Muscle layer of colon (tissue), 2 donors: ENCODE results near the gene SLC6A17.

Experiments
- H3K27ac ChIP-seq: one replicate; pipeline ENCODE4 v1.7.0; 2013; ENCODE audit warnings: low read depth, mild to moderate bottlenecking, low read length, moderate library complexity
- H3K27me3 ChIP-seq, 2 donors: one replicate each; pipeline ENCODE4 v1.7.0; 2013; ENCODE audit warnings: low read length in 2 of 2, mild to moderate bottlenecking in 2 of 2; ENCODE audit not compliant: insufficient read depth in 2 of 2, control insufficient read depth in 1 of 2
- H3K36me3 ChIP-seq: one replicate; pipeline ENCODE4 v1.7.0; 2013; ENCODE audit warnings: mild to moderate bottlenecking, low read length; ENCODE audit not compliant: insufficient read depth
- H3K4me1 ChIP-seq: one replicate; pipeline ENCODE4 v1.7.0; 2013; ENCODE audit warnings: mild to moderate bottlenecking, low read length; ENCODE audit not compliant: insufficient read depth
- H3K4me3 ChIP-seq, 2 donors: one replicate each; pipeline ENCODE4 v1.7.0; 2013; ENCODE audit warnings: low read length in 2 of 2, low read depth in 1 of 2, mild to moderate bottlenecking in 1 of 2, moderate library complexity in 1 of 2
- H3K9ac ChIP-seq: one replicate; pipeline ENCODE4 v1.7.0; 2013; ENCODE audit warnings: low read length
- H3K9me3 ChIP-seq: one replicate; pipeline ENCODE4 v1.7.0; 2013; ENCODE audit warnings: mild to moderate bottlenecking, low read length
- donor health status: abdominal sarcoma.
- donor health status: Adenocarcinoma of cecum.

Gene SLC6A17

GRCh38 chr1:110176299-110176956, 26.1 kb downstream of the SLC6A17 start:
- no peak overlapping the region for H3K27ac ChIP-seq
- H3K4me3 ChIP-seq, result no peak overlapping the region
- no peaks in the 10 kb centered on the region for H3K36me3 ChIP-seq
- no peaks in the 10 kb centered on the region for H3K27me3 ChIP-seq
- H3K9ac ChIP-seq, result no peak overlapping the region
- no peaks in the 10 kb centered on the region for H3K9me3 ChIP-seq
- no peaks in the 10 kb centered on the region for H3K4me1 ChIP-seq

- Histone ChIP-seq H3K4me3 (no peak overlapping the region), H3K4me1 (no peaks in the 10 kb centered on the region), H3K9me3 (no peaks in the 10 kb centered on the region), H3K36me3 (no peaks in the 10 kb centered on the region), H3K9ac (no peak overlapping the region), H3K27me3 (no peaks in the 10 kb centered on the region), H3K27ac (no peak overlapping the region)
These were observed 27.5 kb downstream of the SLC6A17 start for GRCh38 chr1:110177775-110178174.

- no peaks in the 10 kb centered on the region for H3K36me3 ChIP-seq
- no peak overlapping the region for H3K27ac ChIP-seq
- H3K4me3 ChIP-seq, result no peak overlapping the region
- H3K4me1 ChIP-seq, result peaks cover 17% of the 10 kb centered on the region
- no peaks in the 10 kb centered on the region for H3K9me3 ChIP-seq
- no peak overlapping the region for H3K9ac ChIP-seq
- H3K27me3 ChIP-seq, result no peaks in the 10 kb centered on the region
These were observed 33.4 kb downstream of the SLC6A17 start for GRCh38 chr1:110183642-110184167.

DNA sequence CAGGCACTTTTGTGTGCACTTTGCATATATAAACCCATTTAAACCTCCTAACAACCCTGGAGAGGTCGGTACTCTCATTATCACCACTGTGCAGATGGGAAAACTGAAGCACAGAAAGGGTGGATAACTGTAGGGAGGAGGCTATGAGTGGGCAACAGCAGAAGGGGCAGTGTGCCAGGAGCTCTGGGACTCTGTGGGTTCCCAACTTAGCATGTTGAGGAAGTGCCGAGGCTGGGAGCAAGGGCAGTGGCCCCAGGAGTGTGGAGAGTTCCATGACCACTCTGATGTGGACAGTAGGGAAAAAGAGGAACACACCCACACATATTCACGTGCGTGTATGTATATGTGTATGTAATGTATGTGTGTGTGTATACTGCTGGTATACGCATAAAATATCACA, 34.2 kb downstream of the SLC6A17 start:
- no peaks in the 10 kb centered on the region for H3K9me3 ChIP-seq

GRCh38 chr1:110185181-110185580, 34.9 kb downstream of the SLC6A17 start:
- H3K27ac ChIP-seq, result no peak overlapping the region
- no peaks in the 10 kb centered on the region for H3K9me3 ChIP-seq
- no peak overlapping the region for H3K9ac ChIP-seq
- H3K4me3 ChIP-seq, result no peak overlapping the region
- no peaks in the 10 kb centered on the region for H3K27me3 ChIP-seq
- peaks cover 29% of the 10 kb centered on the region for H3K4me1 ChIP-seq
- no peaks in the 10 kb centered on the region for H3K36me3 ChIP-seq

More for the DNA sequence above, 34.2 kb downstream of the SLC6A17 start:
- Histone ChIP-seq H3K4me3 (no peak overlapping the region), H3K4me1 (peaks cover 25% of the 10 kb centered on the region), H3K27ac (no peak overlapping the region), H3K27me3 (no peaks in the 10 kb centered on the region), H3K9ac (no peak overlapping the region), H3K36me3 (no peaks in the 10 kb centered on the region)

DNA sequence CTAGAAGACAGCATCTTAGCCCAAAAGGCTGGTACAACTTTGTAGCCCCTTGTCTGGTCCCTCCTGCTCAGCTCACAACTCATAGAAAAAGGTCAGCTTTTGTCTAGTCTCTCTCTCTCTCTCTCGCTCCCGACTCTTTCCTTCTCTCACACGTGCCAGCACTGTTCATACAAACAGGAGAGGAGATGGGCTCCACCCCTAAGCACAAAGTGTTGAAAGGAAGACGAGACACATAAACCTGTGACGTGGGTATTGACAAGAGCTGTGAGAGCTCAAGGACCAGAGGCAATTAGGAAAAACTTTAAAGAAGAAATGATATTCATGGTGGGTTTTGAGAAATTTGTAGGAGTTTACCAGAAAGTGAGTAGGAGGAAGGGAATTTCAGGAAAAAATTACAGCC, 36.3 kb downstream of the SLC6A17 start:
- no peak overlapping the region for H3K9ac ChIP-seq
- H3K4me3 ChIP-seq, result no peak overlapping the region
- no peak overlapping the region for H3K27ac ChIP-seq

GRCh38 chr1:110187139-110187890, 37.0 kb downstream of the SLC6A17 start:
- H3K27me3 ChIP-seq, result no peaks in the 10 kb centered on the region
- H3K27ac ChIP-seq, result peak overlapping the region; percentile 7
- no peaks in the 10 kb centered on the region for H3K9me3 ChIP-seq
- peaks cover 32% of the 10 kb centered on the region for H3K4me1 ChIP-seq
- H3K9ac ChIP-seq, result no peak overlapping the region
- no peaks in the 10 kb centered on the region for H3K36me3 ChIP-seq
- no peak overlapping the region for H3K4me3 ChIP-seq

More for the DNA sequence above, 36.3 kb downstream of the SLC6A17 start:
- H3K27me3 ChIP-seq, result no peaks in the 10 kb centered on the region
- no peaks in the 10 kb centered on the region for H3K9me3 ChIP-seq
- peaks cover 32% of the 10 kb centered on the region for H3K4me1 ChIP-seq
- no peaks in the 10 kb centered on the region for H3K36me3 ChIP-seq

DNA sequence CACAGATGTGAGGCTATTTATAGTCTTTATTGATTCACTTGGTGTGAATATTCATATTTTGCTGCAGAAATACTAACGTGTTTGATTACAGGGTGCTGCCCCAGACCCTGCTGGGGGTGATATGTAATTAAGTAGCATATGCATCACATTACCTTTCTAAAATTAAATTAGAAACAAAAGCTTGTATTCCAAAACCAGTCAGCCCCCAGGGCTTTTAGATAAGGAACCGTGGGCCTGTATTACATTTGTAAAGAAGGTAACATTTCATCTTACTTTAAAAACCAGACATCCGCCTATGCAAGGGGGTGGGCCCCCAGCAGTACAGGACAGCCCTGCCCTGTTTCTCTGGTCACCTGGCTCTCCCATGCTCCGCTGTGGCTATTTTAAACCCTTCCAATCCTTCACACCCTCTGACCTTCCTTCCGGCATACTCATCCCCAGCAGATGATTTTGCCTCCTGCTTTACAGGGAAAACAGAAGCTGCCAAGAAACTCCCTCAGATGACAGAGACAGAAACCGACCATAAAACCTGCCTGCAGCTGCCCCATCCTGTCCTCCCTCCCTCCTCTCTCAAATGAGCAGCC, 37.8 kb downstream of the SLC6A17 start:
- Histone ChIP-seq H3K27me3 (no peaks in the 10 kb centered on the region), H3K27ac (peak overlapping the region; percentile 7), H3K36me3 (no peaks in the 10 kb centered on the region), H3K4me1 (peaks cover 32% of the 10 kb centered on the region), H3K4me3 (no peak overlapping the region), H3K9me3 (no peaks in the 10 kb centered on the region), H3K9ac (no peak overlapping the region)

DNA sequence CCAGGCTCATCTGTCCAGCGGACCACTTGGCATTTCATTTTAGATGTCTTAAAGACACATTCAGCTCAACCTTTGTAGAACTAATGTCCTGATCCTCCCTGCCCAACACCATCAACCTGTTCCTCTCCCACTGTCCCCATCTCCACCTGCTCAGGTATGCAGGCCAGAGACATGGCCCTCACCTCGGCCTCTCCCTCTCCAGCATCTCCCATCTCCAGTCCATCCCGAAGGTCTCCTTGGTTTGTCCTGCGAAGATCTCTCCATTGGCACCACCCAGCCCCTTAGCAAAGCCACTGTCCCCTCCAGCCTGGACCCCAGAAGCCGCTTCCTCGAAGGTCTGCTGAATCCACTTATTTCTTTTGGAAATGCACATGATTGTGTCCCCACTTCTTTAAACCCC, 38.9 kb downstream of the SLC6A17 start:
- Histone ChIP-seq H3K4me3 (no peak overlapping the region), H3K36me3 (no peaks in the 10 kb centered on the region), H3K27ac (no peak overlapping the region), H3K9me3 (no peaks in the 10 kb centered on the region), H3K9ac (no peak overlapping the region), H3K27me3 (no peaks in the 10 kb centered on the region), H3K4me1 (peaks cover 32% of the 10 kb centered on the region)

DNA sequence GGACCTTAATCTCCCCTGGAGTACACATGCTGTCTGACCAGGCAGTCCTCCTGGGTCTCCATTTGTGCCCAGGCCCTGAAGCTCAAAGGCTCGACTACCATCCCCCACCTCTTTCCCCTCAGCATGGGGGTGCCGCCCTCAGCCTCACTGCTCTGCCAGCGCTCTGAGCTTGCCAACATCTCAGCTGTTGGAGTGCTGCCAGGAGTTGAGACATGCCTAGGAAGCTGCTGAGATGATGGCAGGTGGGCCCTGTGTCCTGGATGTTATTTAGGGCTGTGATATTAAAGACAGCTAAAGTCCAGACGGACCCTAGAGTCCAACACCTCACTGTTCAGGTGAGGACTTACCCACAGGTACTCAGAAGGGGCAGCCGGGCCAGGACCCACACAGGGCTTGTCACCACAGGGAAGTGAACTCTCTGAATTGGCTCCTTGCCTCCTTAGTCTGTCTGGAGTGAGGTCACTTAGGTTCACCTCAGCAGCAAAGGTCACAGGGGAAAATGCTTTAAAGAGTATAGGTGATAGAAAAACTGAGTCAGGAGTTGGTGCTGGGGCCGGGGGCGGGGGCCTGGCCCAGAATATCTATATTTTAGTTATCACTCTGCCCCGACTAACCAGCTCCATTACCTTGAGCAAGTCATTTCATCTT, 40.1 kb downstream of the SLC6A17 start:
- H3K4me1 ChIP-seq, result peaks cover 32% of the 10 kb centered on the region
- no peak overlapping the region for H3K9ac ChIP-seq
- H3K27ac ChIP-seq, result no peak overlapping the region
- no peak overlapping the region for H3K4me3 ChIP-seq
- H3K9me3 ChIP-seq, result no peaks in the 10 kb centered on the region
- no peaks in the 10 kb centered on the region for H3K27me3 ChIP-seq
- no peaks in the 10 kb centered on the region for H3K36me3 ChIP-seq

GRCh38 chr1:110192541-110192940, 42.2 kb downstream of the SLC6A17 start:
- Histone ChIP-seq H3K9me3 (no peaks in the 10 kb centered on the region), H3K27ac (no peak overlapping the region), H3K27me3 (no peaks in the 10 kb centered on the region), H3K4me1 (peaks cover 26% of the 10 kb centered on the region), H3K9ac (no peak overlapping the region), H3K36me3 (no peaks in the 10 kb centered on the region), H3K4me3 (no peak overlapping the region)
